ENCODE results near the gene KLF11.
"Not testable (repeated sequence)": the region's sequence is repeated elsewhere in the genome, so short reads cannot be mapped to it uniquely, and the experiment has no call there.

- TF ChIP-seq POLR2A (IDR thresholded peaks at IDR 0.05; ENCODE audit: low read depth, low read length); POLR2AphosphoS5 (IDR thresholded peaks at IDR 0.05; ENCODE audit: insufficient read depth, low read depth, low read length); CTCF (IDR thresholded peaks at IDR 0.05; ENCODE audit: extremely low read depth in 1 of 2, insufficient read depth in 1 of 2, low read depth in 1 of 2, low read length in 2 of 2); GATA2 (IDR thresholded peaks at IDR 0.05; ENCODE audit: insufficient read depth, insufficient read length, low read depth, low read length); EZH2 (IDR thresholded peaks at IDR 0.05; ENCODE audit: borderline replicate concordance, low read depth, low read length, severe bottlenecking); FOS (IDR thresholded peaks at IDR 0.05; ENCODE audit: borderline replicate concordance, insufficient read depth, low read length); MYC (IDR thresholded peaks at IDR 0.05; ENCODE audit: low read depth, low read length): not testable (repeated sequence)
- TF ChIP-seq, protein P1, sequence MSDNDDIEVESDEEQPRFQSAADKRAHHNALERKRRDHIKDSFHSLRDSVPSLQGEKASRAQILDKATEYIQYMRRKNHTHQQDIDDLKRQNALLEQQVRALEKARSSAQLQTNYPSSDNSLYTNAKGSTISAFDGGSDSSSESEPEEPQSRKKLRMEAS (IDR thresholded peaks at IDR 0.05; ENCODE audit: insufficient read depth, insufficient read length): not testable (repeated sequence)
These were observed 32.3 kb upstream of the KLF11 start for GRCh38 chr2:10010861-10011605.

All from endothelial cell of umbilical vein (primary cell).